ENCODE measurements around the gene HEPN1.
A peak's percentile ranks its signal among the peaks of the same experiment; 100 is the strongest.

The HEPN1 gene

DNA sequence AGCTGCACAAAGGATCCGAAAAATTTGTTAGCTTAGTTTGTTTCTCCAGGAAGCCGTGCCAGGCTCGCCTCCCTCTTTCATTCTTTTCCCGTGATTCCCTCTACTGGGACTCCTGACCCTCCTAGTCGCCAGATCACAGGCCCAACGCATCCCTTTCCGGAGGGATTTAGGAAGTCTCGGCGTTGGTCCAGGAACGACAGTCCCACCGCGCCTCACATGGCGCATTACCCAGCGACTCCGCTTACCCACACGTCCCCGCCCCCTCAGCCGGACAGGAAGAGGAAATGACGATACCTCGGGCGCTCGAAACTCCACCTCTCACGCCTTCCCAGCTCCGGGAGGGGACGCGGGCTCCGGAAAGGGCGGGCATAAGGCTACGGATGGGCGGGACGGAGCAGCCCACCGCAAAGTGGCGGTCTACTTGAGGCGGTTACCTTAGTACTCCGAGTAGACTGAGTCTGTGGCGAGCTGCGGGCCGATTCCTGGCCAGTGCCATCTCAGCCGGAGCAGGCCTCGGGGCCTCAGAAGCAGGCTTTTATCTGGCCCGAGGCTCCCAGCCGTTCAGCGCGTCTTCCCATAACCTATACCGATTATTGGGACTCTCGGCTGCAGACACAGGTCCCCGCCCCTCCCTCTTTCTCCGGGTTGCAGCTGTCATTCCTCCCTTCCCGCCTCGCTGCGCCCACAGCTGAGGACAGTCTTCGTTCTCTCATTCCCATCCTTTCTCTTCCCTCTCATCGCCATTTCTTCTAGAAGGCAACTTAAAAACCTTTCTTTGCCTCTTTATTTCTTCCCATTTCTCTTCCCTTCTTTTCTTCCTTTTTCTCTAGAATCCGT is 34.9 kb downstream of the HEPN1 start, which contains the start of gene CCDC15 (continued):
- TF ChIP-seq KLF9 (tag by site-specific recombination; IDR thresholded peaks at IDR 0.05; ENCODE audit: low read depth) (peak; percentile 84), ZNF366 (tag by site-specific recombination; conservative IDR thresholded peaks at IDR 0.05) (peak; percentile 80), ZNF292 (tag by site-specific recombination; IDR thresholded peaks at IDR 0.05; ENCODE audit: borderline replicate concordance, low read depth) (no peak), ZNF76 (tag by site-specific recombination; IDR thresholded peaks at IDR 0.05; ENCODE audit: borderline replicate concordance, low read depth) (peak; percentile 88), YY1 (tag by site-specific recombination; IDR thresholded peaks at IDR 0.05) (no peak), ZFHX2 (tag by site-specific recombination; conservative IDR thresholded peaks at IDR 0.05) (no peak; the same call in 1 of the 2 replicates), SP7 (tag by site-specific recombination; IDR thresholded peaks at IDR 0.05) (peak; percentile 63), ZNF302 (tag by site-specific recombination; IDR thresholded peaks at IDR 0.05; ENCODE audit: low read depth) (no peak), KLF7 (tag by site-specific recombination; IDR thresholded peaks at IDR 0.05; ENCODE audit: borderline replicate concordance) (0 out of 2 replicates have a peak, but pooled peaks have one; percentile 41), ZNF555 (tag by site-specific recombination; conservative IDR thresholded peaks at IDR 0.05) (no peak), ZNF335 (tag by site-specific recombination; conservative IDR thresholded peaks at IDR 0.05) (peak; percentile 74), ZNF677 (tag by site-specific recombination; IDR thresholded peaks at IDR 0.05) (no peak), ZNF169 (tag by site-specific recombination; IDR thresholded peaks at IDR 0.05) (no peak), ZEB2 (tag by site-specific recombination; IDR thresholded peaks at IDR 0.05) (peak; percentile 57; the same call in 1 of the 2 replicates), ZBTB17 (tag by site-specific recombination; IDR thresholded peaks at IDR 0.05) (peak; percentile 88), SP2 (tag by site-specific recombination; IDR thresholded peaks at IDR 0.05) (peak; percentile 97), ZNF266 (tag by site-specific recombination; IDR thresholded peaks at IDR 0.05; ENCODE audit: low read depth) (no peak), ZNF830 (tag by site-specific recombination; IDR thresholded peaks at IDR 0.05; ENCODE audit: low read depth) (no peak)
- TF ChIP-seq, protein P1, sequence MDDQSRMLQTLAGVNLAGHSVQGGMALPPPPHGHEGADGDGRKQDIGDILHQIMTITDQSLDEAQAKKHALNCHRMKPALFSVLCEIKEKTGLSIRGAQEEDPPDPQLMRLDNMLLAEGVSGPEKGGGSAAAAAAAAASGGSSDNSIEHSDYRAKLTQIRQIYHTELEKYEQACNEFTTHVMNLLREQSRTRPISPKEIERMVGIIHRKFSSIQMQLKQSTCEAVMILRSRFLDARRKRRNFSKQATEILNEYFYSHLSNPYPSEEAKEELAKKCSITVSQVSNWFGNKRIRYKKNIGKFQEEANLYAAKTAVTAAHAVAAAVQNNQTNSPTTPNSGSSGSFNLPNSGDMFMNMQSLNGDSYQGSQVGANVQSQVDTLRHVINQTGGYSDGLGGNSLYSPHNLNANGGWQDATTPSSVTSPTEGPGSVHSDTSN (CRISPR knock-in tag; IDR thresholded peaks at IDR 0.05), result no peak
- TF ChIP-seq, protein P2, sequence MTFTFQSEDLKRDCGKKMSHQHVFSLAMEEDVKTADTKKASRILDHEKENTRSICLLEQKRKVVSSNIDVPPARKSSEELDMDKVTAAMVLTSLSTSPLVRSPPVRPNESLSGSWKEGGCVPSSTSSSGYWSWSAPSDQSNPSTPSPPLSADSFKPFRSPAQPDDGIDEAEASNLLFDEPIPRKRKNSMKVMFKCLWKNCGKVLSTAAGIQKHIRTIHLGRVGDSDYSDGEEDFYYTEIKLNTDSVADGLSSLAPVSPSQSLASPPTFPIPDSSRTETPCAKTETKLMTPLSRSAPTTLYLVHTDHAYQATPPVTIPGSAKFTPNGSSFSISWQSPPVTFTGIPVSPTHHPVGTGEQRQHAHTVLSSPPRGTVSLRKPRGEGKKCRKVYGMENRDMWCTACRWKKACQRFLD (tag by site-specific recombination; IDR thresholded peaks at IDR 0.05), result no peak
- TF ChIP-seq, protein P3, sequence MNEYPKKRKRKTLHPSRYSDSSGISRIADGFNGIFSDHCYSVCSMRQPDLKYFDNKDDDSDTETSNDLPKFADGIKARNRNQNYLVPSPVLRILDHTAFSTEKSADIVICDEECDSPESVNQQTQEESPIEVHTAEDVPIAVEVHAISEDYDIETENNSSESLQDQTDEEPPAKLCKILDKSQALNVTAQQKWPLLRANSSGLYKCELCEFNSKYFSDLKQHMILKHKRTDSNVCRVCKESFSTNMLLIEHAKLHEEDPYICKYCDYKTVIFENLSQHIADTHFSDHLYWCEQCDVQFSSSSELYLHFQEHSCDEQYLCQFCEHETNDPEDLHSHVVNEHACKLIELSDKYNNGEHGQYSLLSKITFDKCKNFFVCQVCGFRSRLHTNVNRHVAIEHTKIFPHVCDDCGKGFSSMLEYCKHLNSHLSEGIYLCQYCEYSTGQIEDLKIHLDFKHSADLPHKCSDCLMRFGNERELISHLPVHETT (tag by site-specific recombination; IDR thresholded peaks at IDR 0.05), result no peak
- TF ChIP-seq, protein P4, sequence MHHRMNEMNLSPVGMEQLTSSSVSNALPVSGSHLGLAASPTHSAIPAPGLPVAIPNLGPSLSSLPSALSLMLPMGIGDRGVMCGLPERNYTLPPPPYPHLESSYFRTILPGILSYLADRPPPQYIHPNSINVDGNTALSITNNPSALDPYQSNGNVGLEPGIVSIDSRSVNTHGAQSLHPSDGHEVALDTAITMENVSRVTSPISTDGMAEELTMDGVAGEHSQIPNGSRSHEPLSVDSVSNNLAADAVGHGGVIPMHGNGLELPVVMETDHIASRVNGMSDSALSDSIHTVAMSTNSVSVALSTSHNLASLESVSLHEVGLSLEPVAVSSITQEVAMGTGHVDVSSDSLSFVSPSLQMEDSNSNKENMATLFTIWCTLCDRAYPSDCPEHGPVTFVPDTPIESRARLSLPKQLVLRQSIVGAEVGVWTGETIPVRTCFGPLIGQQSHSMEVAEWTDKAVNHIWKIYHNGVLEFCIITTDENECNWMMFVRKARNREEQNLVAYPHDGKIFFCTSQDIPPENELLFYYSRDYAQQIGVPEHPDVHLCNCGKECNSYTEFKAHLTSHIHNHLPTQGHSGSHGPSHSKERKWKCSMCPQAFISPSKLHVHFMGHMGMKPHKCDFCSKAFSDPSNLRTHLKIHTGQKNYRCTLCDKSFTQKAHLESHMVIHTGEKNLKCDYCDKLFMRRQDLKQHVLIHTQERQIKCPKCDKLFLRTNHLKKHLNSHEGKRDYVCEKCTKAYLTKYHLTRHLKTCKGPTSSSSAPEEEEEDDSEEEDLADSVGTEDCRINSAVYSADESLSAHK (tag by site-specific recombination; IDR thresholded peaks at IDR 0.05), result no peak
- TF ChIP-seq, protein P5, sequence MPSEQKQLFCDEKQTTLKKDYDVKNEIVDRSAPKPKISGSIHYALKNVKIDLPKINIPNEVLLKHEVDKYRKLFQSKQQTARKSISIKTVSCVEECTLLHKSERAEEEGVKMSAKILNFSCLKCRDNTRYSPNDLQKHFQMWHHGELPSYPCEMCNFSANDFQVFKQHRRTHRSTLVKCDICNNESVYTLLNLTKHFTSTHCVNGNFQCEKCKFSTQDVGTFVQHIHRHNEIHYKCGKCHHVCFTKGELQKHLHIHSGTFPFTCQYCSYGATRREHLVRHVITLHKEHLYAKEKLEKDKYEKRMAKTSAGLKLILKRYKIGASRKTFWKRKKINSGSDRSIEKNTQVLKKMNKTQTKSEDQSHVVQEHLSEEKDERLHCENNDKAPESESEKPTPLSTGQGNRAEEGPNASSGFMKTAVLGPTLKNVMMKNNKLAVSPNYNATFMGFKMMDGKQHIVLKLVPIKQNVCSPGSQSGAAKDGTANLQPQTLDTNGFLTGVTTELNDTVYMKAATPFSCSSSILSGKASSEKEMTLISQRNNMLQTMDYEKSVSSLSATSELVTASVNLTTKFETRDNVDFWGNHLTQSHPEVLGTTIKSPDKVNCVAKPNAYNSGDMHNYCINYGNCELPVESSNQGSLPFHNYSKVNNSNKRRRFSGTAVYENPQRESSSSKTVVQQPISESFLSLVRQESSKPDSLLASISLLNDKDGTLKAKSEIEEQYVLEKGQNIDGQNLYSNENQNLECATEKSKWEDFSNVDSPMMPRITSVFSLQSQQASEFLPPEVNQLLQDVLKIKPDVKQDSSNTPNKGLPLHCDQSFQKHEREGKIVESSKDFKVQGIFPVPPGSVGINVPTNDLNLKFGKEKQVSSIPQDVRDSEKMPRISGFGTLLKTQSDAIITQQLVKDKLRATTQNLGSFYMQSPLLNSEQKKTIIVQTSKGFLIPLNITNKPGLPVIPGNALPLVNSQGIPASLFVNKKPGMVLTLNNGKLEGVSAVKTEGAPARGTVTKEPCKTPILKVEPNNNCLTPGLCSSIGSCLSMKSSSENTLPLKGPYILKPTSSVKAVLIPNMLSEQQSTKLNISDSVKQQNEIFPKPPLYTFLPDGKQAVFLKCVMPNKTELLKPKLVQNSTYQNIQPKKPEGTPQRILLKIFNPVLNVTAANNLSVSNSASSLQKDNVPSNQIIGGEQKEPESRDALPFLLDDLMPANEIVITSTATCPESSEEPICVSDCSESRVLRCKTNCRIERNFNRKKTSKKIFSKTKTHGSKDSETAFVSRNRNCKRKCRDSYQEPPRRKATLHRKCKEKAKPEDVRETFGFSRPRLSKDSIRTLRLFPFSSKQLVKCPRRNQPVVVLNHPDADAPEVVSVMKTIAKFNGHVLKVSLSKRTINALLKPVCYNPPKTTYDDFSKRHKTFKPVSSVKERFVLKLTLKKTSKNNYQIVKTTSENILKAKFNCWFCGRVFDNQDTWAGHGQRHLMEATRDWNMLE (tag by site-specific recombination; conservative IDR thresholded peaks at IDR 0.05; ENCODE audit: low read depth), result peak; percentile 91
- TF ChIP-seq, protein P6, sequence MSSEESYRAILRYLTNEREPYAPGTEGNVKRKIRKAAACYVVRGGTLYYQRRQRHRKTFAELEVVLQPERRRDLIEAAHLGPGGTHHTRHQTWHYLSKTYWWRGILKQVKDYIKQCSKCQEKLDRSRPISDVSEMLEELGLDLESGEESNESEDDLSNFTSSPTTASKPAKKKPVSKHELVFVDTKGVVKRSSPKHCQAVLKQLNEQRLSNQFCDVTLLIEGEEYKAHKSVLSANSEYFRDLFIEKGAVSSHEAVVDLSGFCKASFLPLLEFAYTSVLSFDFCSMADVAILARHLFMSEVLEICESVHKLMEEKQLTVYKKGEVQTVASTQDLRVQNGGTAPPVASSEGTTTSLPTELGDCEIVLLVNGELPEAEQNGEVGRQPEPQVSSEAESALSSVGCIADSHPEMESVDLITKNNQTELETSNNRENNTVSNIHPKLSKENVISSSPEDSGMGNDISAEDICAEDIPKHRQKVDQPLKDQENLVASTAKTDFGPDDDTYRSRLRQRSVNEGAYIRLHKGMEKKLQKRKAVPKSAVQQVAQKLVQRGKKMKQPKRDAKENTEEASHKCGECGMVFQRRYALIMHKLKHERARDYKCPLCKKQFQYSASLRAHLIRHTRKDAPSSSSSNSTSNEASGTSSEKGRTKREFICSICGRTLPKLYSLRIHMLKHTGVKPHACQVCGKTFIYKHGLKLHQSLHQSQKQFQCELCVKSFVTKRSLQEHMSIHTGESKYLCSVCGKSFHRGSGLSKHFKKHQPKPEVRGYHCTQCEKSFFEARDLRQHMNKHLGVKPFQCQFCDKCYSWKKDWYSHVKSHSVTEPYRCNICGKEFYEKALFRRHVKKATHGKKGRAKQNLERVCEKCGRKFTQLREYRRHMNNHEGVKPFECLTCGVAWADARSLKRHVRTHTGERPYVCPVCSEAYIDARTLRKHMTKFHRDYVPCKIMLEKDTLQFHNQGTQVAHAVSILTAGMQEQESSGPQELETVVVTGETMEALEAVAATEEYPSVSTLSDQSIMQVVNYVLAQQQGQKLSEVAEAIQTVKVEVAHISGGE (tag by site-specific recombination; conservative IDR thresholded peaks at IDR 0.05; ENCODE audit: low read depth), result peak; percentile 87
